ENCODE results near the gene KLHL18. TPM values are rescaled to one million over a fixed set of nuclear protein-coding genes. Genes with fewer than 3 reads are reported as not detected.

The KLHL18 gene
- polyA plus RNA-seq, 2 of the 4 experiments (the other 2 are of a cell fraction) = 14.3 to 20.7 TPM

GRCh38 chr3:47380601-47381316, 98.0 kb downstream of the KLHL18 start, which contains the start of gene PTPN23 (continued):
- TF ChIP-seq FOSB (CRISPR knock-in tag; IDR thresholded peaks at IDR 0.05) (peak; percentile 86; the same call in 1 of the 2 replicates), EHMT2 (IDR thresholded peaks at IDR 0.05; ENCODE audit: low read depth) (no peak), ZNF302 (CRISPR knock-in tag; IDR thresholded peaks at IDR 0.05) (no peak), EHF (CRISPR knock-in tag; IDR thresholded peaks at IDR 0.05) (0 out of 2 replicates have a peak, but pooled peaks have one; percentile 30), POLR2AphosphoS2 (conservative IDR thresholded peaks at IDR 0.05; ENCODE audit: low read length) (no peak), ZC3H11A (IDR thresholded peaks at IDR 0.05) (no peak), TP53 (CRISPR knock-in tag; IDR thresholded peaks at IDR 0.05) (0 out of 2 replicates have a peak, but pooled peaks have one; percentile 74), USF2 (IDR thresholded peaks at IDR 0.05) (peak; percentile 80), HEYL (CRISPR knock-in tag; IDR thresholded peaks at IDR 0.05) (no peak), REST (IDR thresholded peaks at IDR 0.05) (peak; percentile 34; the same call in 1 of the 2 replicates), ELK1 (IDR thresholded peaks at IDR 0.05; ENCODE audit: low read depth, low read length) (no peak), NFE2L2 (conservative IDR thresholded peaks at IDR 0.05; ENCODE audit: low read length) (no peak), JUNB (IDR thresholded peaks at IDR 0.05) (no peak), SMC3 (IDR thresholded peaks at IDR 0.05) (no peak), FOSL2 (IDR thresholded peaks at IDR 0.05) (no peak), FOSL2 (CRISPR knock-in tag; IDR thresholded peaks at IDR 0.05) (0 out of 2 replicates have a peak, but pooled peaks have one; percentile 2), CTCF (IDR thresholded peaks at IDR 0.05) (no peak), TFCP2L1 (CRISPR knock-in tag; IDR thresholded peaks at IDR 0.05) (peak; percentile 64; the same call in 1 of the 2 replicates), PBX3 (IDR thresholded peaks at IDR 0.05) (peak; percentile 7; the same call in 1 of the 2 replicates), RARB (CRISPR knock-in tag; IDR thresholded peaks at IDR 0.05) (no peak), CBX8 (IDR thresholded peaks at IDR 0.05) (no peak), RCOR1 (IDR thresholded peaks at IDR 0.05; ENCODE audit: low read depth, low read length) (no peak), HMGXB4 (CRISPR knock-in tag; IDR thresholded peaks at IDR 0.05; ENCODE audit: borderline replicate concordance) (no peak), MYC (IDR thresholded peaks at IDR 0.05; ENCODE audit: borderline replicate concordance, low read length) (peak; percentile 73; the same call in 1 of the 2 replicates), CHD2 (IDR thresholded peaks at IDR 0.05; ENCODE audit: low read length, partially characterized antibody) (no peak), HDAC2 (IDR thresholded peaks at IDR 0.05) (no peak), NR3C1 (IDR thresholded peaks at IDR 0.05) (no peak), NPAS2 (CRISPR knock-in tag; IDR thresholded peaks at IDR 0.05; ENCODE audit: borderline replicate concordance) (no peak), ZFP36 (IDR thresholded peaks at IDR 0.05; ENCODE audit: borderline replicate concordance, partially characterized antibody) (no peak), RFX5 (IDR thresholded peaks at IDR 0.05) (no peak), BHLHE40 (IDR thresholded peaks at IDR 0.05; ENCODE audit: low read depth, low read length) (peak; percentile 88)

All from A549 (cell line).